ENCODE measurements around the gene POU2AF2.
"Not testable (repeated sequence)": the region's sequence is repeated elsewhere in the genome, so short reads cannot be mapped to it uniquely, and the experiment has no call there.

Gene POU2AF2

GRCh38 chr11:111308140-111308539 is 62.6 kb downstream of the POU2AF2 start:
- DNase-seq (ENCODE audit: insufficient read length, low spot score), result no peak

GRCh38 chr11:111309215-111309915 is 63.8 kb downstream of the POU2AF2 start:
- DNase-seq (ENCODE audit: insufficient read length, low spot score) (no peak), FAIRE-seq (peak; percentile 53)
- TF ChIP-seq CTCF (IDR thresholded peaks at IDR 0.05; ENCODE audit: insufficient read depth, missing control alignments), result no peak

More at GRCh38 chr11:111308140-111308539, 62.6 kb downstream of the POU2AF2 start:
- no peak for TF ChIP-seq CTCF (IDR thresholded peaks at IDR 0.05; ENCODE audit: insufficient read depth, missing control alignments)
- no peak for FAIRE-seq

DNA sequence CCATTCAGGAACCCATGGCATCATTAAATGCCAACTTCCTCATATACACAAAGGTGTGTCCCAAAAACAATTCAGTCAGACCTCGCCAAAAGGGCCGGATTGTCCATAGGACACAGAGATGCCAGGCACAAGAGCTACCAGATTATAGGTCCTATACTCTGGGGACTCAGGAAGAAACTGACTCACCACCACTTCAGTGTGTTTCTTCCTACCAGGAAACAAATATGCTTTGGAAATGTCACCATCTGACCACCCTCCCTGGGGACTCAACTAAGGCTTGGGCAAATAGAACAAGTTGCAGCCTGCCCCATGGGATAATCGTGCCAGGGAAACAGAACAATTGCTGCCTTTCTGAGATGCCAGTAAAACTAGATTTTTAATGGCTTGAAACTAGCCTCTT is 64.6 kb downstream of the POU2AF2 start:
- FAIRE-seq (no peak), DNase-seq (ENCODE audit: insufficient read length, low spot score) (no peak)
- TF ChIP-seq CTCF (IDR thresholded peaks at IDR 0.05; ENCODE audit: insufficient read depth, missing control alignments), result no peak

DNA sequence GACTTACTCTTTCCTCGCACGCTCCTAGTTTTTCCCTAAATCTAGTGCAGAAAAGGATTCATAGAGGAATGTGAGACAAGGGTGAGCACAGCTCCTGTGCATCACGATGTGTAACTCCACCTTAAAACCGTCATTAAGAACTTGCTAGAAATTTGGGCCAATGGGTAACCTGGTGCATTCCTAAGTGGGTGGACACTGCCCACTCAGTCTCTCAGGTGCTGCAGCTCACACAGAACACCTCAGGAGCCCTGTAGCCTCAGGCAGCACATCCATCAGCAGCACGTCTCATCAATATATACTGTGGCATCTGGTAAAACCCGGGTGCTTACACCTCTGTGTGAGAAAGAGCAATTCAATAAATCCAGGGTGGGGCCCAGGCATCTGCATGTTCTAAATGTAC is 65.2 kb downstream of the POU2AF2 start:
- no peak for TF ChIP-seq CTCF (IDR thresholded peaks at IDR 0.05; ENCODE audit: insufficient read depth, missing control alignments)
- DNase-seq (ENCODE audit: insufficient read length, low spot score), result no peak
- FAIRE-seq, result no peak

DNA sequence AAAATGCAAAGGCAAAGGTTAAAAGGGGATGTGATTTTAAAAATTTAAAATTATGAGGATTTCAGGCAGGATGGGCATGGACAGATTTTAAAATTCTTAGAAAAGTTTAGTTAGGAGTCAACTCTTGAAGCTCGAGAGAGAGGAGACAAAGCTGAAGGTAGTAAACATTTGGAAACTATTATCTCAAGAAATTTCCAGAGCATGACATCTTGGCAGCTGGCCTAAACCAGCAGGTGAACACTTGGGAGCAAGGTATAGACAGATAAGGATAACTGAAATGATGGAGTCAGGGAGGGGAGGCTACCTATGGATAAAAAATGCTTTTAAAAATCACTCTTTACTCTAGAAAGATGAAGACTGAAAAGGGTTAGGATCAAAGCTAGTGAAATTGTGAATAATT is 66.6 kb downstream of the POU2AF2 start:
- FAIRE-seq (no peak), DNase-seq (ENCODE audit: insufficient read length, low spot score) (no peak)
- TF ChIP-seq CTCF (IDR thresholded peaks at IDR 0.05; ENCODE audit: insufficient read depth, missing control alignments), result no peak

DNA sequence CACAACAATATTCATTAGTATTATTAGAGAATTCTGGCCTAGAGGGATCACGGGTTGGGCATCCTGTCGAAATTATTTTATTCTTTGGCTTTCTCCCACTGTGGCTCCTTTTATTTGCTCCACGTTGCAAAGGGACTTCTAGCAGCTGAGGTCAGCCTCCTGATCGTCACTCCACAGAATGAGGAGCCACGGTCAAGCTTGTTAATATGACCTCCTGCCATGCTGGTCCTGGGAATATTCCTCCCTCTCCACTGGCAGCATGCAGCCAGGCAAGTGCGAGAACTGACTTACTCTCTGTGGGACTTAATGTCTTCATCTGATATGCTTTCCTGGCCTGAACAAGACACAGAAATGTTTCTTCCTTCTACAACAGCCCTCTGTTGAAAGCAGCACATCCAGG is 73.8 kb downstream of the POU2AF2 start:
- no peak for TF ChIP-seq CTCF (IDR thresholded peaks at IDR 0.05; ENCODE audit: insufficient read depth, missing control alignments)
- DNase-seq (ENCODE audit: insufficient read length, low spot score) (no peak), FAIRE-seq (no peak)

DNA sequence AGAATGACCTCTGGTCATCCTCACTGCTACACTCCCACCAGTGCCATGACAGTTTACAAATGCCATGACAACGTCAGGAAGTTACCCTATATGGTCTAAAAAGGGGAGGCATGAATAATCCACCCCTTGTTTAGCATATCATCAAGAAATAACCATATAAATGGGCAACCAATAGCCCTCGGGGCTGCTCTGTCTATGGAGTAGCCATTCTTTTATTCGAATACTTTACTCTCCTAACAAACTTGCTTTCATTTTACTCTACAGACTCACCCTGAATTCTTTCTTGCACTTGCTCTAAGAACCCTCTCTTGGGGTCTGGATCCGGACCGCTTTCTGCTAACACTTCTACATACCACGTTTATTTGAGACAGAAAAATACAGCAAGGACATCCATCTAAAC is 74.7 kb downstream of the POU2AF2 start:
- DNase-seq (ENCODE audit: insufficient read length, low spot score); FAIRE-seq: not testable (repeated sequence)

Measured in D721Med (cell line).